Measurements from ENCODE around the gene VRK1.

The VRK1 gene

GRCh38 chr14:96792003-96792402 is 5.2 kb upstream of the VRK1 start:
- no peak for DNase-seq

GRCh38 chr14:96792591-96792990 is 4.6 kb upstream of the VRK1 start:
- DNase-seq, result no peak

DNA sequence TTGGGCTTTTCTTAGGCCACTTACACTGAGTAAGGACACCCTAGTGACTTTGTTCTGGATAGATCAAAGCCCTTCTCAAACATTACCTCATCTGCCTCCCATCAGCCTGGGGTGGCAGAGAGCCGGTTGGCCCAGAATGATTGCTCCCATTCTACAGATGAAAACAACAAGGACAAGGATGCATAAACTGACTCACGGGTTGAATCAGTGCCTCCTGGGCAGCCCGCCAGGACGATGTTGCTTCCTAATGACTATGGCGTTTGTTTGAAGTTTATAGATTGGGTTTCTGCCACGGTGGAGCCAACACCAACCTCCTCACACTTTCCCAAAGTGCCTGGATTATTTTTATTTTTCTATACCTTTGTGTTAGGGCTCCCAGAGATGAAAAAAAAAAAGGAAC is 3.6 kb upstream of the VRK1 start:
- no peak for DNase-seq

- no peak for DNase-seq
Observed at GRCh38 chr14:96795109-96795828, 1.9 kb upstream of the VRK1 start.

DNA sequence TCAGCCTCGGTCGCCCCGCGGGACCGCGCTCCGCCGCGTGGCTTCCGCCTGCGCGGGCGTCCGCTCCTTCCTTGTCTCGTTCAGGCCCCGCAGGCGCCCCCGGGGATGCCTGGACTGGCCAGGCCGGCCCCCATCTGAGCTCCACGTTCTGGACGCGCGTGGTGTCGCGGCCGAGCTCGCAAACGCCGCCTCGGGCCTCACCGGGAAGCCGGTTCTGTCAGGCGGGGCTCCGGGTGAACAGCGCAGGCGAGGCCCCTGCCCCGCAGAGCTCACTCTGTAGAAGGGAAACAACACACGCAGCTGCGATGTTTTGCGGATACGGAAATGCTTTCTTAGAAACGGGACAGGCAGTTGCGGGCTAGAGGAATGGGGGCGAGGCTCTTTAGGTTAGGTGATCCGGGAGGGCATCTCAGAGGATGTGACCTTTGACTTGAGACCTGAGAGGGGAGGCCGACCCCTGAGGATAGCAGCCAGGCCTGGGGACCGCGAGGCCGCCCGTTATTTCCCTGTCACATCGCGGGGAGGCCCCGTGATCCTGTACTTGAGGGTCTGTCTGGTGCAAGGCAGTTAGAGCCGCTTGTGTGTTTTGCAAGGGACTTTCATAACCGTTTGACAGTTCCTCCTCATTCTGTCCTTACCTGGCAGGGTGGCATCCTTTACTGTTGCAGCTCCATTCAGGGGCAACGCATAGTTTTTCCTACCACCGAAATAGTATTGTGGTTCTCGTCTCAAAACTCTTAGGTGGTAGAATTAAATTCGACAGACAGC is 584 bp downstream of the VRK1 start:
- DNase-seq, result peak; percentile 10

GRCh38 chr14:96798956-96799355 is 1.8 kb downstream of the VRK1 start:
- DNase-seq, result no peak

GRCh38 chr14:96799489-96800054 is 2.4 kb downstream of the VRK1 start:
- DNase-seq, result no peak

DNA sequence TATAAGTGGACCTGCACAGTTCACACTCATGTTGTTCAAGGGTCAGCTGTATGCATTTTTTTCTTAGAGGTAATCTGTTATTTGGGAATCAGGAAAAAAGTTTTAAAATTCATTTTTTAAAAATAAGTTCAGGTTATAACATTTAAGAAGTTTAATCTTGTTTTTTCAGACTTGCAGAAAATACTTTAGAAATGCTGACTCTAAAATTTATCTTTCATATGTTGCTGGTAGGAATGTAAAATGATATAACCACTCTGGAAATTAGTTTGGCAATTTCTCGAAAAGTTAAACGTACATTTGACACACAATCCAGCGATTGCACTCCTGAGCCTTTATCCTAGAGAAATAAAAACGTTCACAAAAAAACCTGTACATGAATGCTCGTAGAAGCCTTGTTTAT is 4.7 kb downstream of the VRK1 start:
- DNase-seq, result no peak

GRCh38 chr14:96802963-96803362 is 5.8 kb downstream of the VRK1 start:
- DNase-seq, result no peak

GRCh38 chr14:96803958-96804357 is 6.8 kb downstream of the VRK1 start:
- DNase-seq, result no peak

DNA sequence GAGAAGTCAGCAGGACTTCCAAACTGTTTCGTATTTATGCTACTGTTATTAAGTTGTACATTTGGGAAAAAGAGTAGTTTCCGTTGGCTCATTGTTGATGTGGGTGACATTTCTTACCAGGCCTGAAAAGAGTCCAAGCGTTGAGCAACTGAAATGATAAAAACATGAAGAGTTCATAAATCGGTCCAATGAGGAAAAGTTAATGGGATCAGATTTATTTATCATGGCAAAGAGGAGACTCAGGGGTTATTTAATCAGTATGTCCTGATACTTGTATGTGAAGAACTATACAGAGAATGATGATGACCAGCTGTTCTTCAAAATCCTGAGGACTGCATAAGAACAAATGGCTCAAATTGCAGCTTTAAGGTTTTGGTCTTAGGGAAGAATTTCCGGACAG is 7.7 kb downstream of the VRK1 start:
- no peak for DNase-seq

DNA sequence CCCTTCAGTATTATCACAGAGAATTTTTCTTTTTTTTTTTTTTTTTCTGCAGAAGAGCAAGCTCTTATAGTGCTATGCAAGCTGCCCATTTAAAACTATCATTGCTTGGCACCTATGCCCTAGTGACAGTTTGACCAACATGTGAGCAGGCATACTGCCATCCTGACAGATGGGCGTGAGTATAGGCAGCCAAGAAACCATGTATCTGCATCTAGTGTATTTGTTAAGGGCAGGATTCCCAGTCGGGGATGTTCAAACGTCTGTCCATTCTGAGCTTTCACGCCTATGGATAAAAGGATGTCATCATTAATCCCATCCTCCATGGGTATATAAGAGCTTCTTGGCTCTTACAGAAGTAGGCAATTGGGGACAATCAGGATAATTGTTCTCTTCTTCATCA is 8.8 kb downstream of the VRK1 start:
- DNase-seq, result no peak

DNA sequence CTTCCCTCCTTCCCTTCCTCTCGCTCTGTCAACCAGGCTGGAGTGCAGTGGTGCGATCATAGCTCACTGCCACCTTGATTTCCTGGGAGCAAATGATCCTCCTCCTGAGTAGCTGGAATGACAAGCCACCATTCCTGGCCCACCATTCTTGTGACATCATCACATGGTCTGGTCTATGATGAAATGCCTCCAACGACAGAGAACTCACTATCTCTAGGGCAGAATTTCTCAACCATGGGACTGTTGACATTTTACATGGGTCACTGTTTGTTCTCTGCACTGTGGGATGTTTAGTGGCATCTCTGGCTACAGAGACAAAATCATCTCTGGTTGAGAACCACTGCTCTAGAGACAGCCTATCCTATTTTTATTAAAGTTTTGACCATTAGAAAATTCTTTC is 9.7 kb downstream of the VRK1 start:
- no peak for DNase-seq

DNA sequence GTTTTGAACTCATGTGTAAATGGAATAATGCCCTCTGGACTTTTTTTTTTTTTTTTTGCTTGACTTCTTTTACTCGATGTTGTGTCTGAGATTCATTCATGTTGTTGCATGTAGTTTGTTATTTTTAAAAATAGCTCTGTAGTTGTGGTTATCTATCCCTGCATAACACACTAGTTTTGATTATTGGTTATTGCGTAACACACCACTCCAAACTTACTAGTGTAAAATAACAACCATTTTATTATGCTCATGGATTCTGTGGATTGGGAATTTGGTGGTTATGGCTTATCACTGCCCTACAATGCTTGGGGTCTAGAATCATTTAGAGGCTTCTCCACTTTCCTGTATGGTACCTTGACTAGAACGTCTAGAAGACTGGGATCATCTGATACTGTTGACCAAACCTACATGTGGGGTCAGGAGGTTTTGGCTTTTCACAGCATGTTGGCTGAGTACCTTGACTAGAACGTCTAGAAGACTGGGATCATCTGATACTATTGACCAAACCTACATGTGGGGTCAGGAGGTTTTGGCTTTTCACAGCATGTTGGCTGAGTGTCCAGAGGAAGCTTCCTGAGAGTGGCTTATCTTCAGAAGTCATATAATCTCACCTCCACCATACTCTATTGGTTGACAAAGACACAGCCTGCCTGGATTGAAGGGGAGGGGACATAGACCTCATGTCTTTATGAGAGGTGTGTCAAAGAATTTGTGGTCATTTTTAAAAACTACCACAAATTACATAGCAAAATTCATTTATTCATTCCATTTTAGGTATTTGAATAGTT is 11.6 kb downstream of the VRK1 start:
- DNase-seq, result no peak

- DNase-seq, result no peak
Observed at GRCh38 chr14:96811265-96811664, 14.1 kb downstream of the VRK1 start.

DNA sequence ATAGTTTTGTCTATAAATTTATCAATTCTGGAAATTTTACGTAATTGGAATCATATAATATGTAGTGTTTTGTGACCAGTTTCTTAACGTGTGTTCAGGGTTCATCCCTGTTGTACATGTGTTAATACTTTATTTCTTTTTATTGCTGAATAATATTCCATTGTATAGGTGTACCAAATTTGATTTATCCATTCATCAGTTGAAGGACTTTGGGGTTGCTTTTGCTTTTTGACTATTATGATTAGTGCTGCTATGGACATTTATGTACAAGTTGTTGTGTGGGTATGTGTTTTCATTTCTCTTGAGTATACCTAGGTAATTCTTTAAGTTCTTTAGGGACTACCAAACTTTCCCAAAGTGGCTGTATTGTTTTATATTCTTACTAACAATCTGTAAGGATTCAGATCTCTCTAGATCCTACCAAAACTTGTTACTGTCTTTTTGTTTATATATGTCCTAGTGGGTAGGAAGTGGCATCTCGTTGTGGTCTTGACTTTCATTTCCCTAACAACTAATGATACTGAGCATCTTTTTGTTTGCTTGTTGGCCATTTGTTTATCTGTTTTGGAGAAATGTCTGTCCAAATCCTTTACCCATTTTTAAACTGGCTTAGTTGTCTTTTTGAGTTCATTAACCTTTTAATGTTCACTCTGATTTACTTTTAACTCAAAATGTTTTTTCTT is 14.9 kb downstream of the VRK1 start:
- DNase-seq, result no peak

DNA sequence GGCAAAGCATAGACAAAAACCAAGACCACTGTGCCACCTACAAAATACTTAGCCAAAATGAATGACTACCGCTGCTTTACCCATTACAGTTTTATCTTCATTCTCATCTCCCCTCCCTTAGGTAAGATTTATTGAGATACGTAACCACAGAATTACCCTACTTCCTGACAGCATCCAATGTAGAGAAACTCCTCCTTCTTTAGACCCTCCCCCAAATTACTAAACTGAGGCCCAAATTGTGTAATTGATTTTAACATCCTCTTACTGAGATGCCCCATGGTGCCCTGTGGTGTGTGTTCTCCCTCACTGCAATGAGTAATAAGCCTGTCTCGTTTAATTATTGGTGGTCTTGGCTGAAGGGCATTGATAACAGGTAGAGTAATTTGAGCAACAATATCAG is 19.1 kb downstream of the VRK1 start:
- no peak for DNase-seq

- no peak for DNase-seq
Observed at GRCh38 chr14:96817750-96818666, 20.8 kb downstream of the VRK1 start.

DNA sequence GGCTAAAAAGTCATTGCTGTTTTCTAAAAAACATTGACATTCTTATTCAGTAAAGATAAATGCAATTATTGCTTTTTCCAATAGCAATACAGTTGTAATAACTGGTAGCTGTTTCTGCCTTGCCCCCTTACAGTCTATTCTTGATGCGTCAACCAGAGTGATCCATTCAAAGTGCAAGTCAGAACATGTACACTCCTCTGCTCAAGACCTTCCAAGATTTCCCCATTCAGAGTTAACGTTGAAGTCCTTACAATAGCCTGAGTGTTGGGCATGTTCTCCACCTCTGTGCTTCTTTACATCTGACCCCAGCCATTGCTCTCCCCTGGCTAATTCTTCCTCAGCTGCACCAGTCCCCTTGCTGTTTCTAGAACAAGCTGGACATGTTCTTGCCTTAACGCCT is 24.3 kb downstream of the VRK1 start:
- no peak for DNase-seq

- no peak for DNase-seq
Observed at GRCh38 chr14:96823652-96824051, 26.5 kb downstream of the VRK1 start.

GRCh38 chr14:96824283-96824682 is 27.1 kb downstream of the VRK1 start:
- no peak for DNase-seq

DNA sequence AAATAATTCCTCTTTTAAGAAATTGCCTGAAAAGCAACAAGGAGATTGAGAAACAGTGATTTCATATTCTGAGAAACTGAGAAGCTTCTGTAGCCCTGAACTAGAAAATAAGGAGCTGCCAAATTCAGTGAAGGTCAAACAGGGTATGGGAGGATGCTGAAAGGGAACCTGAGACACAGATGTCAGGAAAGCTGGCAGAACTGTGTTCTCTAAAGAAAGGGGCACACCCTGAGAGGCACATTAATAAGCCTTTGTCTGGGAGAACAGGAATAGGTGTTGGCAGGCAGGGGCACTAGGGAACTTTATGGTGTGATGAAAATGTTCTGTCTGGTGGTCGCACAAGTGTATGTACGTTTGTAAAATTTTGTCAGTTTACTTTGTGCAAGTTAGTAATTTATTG is 29.6 kb downstream of the VRK1 start:
- DNase-seq, result no peak
